HG03045 (cell line): Measurements from ENCODE around the gene TIE1.

Source experiments
- ATAC-seq: cut with Tn5 transposase; IDR thresholded peaks from one replicate; pipeline ENCODE4 v1.9.1; 2021; ENCODE audit warnings: mild to moderate bottlenecking, moderate library complexity; ENCODE audit not compliant: unreplicated experiment

TIE1 gene

DNA sequence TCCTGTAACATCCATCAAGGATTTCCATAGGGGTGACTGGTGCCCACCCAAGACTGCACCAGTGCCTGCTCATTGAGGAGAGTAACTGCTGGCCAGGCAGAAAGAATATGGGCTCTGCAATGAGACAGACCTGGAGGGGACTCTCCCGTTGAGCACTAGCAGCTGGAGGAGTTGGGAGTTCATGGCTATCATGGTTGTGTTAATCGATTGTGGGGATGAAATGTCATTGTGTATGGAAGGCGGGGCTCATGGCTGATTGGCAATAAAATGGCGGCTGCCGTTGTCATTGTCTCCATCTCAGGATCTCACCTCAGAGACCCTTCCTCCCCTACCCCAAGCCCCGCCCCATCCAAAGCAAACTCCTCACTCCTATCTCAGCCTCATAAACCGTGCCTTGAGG, 27.1 kb upstream of the TIE1 start:
- ATAC-seq: no peak

GRCh38 chr1:43274125-43274803, 26.5 kb upstream of the TIE1 start:
- no peak for ATAC-seq

DNA sequence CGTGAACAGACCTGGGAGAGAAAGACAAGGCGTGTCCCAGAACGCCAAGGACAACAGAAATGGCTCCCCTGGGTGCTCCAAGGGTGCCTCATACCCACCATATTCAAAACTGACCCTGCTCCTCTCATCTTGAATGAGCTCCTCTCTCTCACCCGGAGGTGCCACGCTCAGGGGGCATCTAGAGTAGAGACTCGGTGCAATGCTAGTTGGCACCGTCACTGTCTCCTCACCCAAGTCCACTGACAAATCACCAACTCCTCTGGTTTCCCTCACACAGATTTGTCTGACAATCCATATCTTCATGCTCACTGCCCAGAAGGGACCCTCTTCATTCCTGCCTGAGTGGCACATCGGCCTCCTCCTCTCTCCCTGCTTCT, 26.0 kb upstream of the TIE1 start:
- no peak for ATAC-seq

DNA sequence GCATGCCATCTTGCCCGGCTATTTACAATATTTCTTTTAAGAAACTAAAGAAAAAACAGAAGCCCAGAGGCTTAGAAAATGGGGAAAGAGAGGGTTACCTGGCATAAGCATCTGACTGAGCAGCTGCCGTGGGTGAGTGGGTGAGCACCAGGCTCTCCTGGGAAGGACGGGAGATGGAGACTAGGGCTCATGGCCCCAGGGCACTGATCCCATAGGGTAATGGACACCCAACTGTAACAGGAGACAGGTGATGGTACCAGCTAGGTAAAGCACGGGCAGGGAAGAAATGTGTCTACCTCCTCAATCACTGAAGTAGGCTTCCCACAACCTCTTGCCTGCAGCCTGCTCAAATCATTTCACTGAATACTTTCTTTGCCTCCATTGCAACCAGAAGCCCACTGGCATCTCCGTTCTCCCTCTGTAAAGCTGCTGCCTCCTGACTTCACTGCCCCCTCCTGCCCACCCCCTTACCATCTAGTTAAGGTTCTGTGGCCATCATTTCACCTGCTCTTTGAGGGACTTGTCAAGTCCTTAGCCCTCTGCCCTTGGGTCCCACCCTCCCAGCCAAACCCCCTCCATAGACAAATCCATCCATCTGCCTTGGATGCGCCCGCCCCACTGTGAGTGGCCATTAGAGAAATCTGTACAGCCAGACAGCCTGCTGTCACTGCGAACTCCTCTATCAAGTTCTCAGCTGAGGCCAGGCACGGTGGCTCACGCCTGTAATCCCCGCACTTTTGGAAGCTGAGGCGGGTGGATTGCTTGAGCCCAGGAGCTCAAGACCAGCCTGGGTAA, 24.8 kb upstream of the TIE1 start:
- no peak for ATAC-seq

GRCh38 chr1:43276673-43277072, 24.1 kb upstream of the TIE1 start:
- no peak for ATAC-seq

DNA sequence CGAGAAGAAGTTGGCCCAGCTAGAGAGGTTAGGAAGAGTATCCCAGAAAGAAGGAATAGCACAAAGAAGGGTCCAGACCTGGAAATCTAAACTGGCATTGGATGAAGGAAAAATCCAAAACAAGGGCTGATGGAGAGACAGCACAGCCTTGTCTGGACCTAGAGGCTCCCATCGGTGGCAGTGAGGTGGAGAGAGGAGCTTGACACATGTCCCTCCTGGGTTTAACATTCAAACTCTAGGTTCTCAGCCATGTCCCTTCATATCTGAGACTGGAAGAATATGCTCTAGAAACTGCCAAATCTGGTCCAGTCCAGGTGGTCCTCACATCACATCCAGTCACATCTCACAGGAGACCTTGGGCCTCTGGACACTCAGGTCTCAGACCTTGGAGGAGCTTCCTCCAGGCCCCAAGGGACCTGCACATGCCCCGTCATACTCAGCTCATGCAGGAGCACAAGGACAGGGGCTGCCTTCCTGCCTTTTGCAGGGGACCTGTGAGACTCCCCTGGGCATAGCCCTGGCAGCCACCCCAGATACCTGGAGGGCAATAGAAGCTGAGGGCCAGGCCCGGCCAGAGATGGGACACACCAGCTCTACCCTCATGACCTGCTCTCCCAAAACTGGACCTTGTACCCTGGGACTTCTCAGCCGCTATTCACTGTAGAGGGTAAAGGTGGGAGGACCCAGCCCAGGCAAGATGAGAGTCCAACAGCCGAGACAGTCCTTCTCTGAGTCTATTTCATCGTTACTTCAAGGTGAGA, 23.5 kb upstream of the TIE1 start:
- ATAC-seq: no peak

GRCh38 chr1:43279161-43279560, 21.6 kb upstream of the TIE1 start:
- ATAC-seq: no peak

- no peak for ATAC-seq
These were observed 21.1 kb upstream of the TIE1 start for GRCh38 chr1:43279666-43280065.

DNA sequence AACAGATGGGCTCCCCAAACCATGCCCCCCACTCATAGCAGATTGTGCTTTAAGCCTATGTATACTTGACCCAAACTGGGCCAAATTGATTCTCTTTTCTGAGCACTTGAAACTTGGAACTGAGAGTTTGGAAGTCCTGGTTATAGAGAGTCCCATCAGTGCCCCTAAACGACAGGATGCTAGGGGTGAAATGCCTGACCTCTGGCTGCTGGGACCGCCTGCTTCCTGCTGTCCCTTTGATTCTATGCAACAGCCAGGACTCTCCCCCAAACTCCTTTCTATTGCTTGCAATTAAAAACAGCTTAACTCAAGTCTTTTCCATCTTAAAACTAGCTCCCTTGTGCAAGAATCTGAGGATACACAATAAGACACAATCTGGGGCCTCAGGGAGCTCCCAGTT, 20.1 kb upstream of the TIE1 start:
- no peak for ATAC-seq

- no peak for ATAC-seq
These were observed 18.3 kb upstream of the TIE1 start for GRCh38 chr1:43282220-43283195.

GRCh38 chr1:43284065-43284464, 16.7 kb upstream of the TIE1 start:
- ATAC-seq: no peak

GRCh38 chr1:43284546-43285110, 16.2 kb upstream of the TIE1 start:
- no peak for ATAC-seq

- ATAC-seq: no peak
These were observed 15.4 kb upstream of the TIE1 start, which contains the start of gene C1orf210 for GRCh38 chr1:43285269-43285990. Gene C1orf210, minus strand, starts transcription at chr1:43285581. Its CDS starts 2,311 bp downstream, at chr1:43283270.

GRCh38 chr1:43286115-43286514, 14.7 kb upstream of the TIE1 start:
- no peak for ATAC-seq

DNA sequence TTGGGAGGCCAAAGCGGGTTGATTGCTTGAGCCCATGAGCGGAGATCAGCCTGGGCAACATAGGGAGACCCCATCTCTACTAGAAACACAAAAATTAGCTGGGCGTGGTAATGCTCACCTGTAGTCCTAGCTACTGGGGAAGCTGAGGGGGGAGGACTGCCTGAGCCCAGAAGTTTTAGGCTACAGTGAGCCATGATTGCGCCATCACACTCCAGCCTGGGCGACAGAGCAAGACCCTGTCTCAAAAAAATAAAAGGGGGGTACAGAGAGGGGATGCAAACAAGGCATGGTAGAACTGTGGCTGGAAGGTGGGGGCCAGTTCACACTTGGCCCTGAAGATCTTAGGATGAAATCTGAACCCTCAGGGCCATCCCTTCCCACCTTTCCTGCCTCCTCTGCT, 14.2 kb upstream of the TIE1 start:
- no peak for ATAC-seq

DNA sequence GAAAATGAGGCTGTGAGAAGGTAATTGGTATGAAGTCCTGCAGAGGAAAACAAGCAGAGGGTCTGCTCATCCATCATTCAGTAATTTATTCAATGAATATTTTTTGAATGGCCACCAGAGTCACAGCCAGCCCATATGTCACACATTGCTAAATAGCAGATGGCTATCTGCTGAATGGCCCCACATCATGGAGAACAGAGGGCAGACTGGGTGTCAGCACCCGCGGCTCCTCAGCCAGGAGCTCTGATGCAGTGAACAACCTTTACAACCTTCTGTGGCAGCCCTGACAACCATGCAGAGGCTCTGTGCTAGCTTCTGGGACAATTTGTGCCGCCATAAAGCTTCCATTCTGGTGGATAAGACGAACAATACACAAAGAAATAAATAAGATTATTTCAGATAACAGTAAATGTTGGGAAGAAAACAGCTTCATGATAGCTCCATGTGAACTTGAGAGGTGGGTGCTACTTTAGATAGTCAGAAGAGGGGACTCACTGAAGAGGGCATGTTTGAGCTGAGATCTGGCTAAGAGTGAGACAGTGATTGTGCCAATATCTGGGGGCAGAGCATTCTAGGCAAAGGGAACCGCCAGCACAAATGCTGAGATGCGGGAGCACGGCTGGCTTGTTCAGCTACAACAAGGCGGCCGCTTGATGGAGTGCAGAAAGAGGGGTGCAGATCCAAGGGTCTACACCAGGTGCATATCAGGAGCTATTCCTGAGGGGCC, 12.6 kb upstream of the TIE1 start:
- ATAC-seq: no peak

DNA sequence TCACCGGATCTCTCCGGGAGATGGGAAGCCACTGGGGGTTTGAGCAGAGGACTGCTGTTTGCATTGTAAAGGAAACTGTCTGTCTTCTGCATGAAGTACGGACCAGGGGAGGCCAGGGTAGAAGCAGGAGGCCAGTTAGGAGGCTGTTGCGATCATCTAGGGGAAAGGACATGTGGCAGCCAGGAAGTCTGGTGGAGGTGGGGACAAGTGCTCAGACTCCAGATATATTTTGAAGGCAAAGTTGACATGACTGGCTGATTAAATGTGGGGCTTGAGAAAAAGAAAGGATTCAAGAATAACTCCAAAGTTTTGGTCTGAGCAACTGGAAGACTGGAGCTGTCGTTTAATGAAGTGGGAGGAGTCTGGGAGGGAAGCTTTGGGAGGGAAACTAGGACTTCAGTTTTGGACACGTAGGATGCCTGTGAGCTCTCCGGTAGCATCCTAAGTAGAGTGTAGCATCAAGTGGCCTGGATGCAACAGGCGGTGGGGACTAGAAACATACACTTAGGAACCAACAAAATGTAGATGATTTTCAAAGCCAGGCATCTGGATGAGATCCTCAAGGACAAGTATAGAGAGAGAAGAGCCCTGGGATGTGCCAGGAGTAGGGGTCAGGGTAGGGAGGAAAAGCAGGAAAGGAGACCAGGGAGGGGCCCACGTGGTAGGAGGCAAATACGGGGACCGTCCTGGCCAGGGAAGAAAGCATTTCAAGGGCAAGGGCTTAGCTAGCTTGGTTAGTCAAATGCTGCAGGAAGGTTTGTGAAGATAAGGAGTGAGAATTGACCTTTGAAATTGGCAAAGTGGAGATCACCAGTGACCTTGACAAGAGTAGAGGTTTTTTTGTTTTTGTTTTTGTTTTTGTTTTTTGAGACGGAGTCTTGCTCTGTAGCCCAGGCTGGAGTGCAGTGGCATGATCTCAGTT, 11.7 kb upstream of the TIE1 start:
- ATAC-seq: no peak

- ATAC-seq: no peak
These were observed 8.6 kb upstream of the TIE1 start for GRCh38 chr1:43292216-43292615.
